ENCODE measurements around the gene OGFR.

Gene OGFR

DNA sequence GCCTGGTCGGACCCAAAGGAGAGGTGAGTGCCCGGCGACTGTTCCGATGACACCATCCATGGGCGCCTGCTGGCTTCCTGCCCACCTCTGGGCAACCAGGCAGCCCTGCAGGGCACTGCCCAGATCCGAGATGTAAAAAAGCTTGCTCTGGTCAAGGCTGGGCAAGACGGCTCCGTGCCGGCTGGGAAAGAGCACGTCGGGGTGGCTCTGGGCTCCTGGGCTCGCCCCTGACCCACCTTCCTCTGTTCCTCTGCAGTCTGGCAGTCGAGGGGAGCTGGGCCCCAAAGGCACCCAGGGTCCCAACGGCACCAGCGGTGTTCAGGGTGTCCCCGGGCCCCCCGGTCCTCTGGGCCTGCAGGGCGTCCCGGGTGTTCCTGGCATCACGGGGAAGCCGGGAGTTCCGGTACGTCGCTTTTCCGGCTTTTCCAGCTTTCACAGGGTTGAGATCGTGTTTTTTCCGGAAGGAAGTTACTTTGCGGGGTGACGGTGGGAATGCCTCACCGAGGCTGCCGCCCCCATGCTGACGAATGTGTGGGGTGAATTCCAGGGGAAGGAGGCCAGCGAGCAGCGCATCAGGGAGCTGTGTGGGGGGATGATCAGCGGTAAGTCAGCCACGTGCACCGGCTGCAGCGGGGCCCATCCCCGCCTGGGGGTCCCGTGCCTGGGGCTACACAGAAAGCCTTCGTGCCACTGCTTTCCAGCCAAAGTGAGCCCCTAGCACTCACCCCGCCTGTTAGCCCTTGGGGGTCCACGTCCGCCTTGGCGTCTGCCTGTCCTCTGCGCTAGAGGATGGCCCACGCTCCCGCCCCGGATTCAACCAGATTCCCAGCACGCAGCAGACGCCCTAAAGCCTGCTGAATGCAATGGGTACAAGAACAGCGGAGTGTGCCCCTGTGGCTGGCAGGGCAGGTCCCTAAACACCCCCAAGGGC is 31.6 kb downstream of the OGFR start:
- Histone ChIP-seq H3K27me3 (ENCODE audit: control insufficient read depth in 5 of 5, insufficient read depth in 4 of 5, low read length in 5 of 5) (peaks cover 4 to 22% (median 9%) of the 10 kb centered on the region in 5 donors), H3K4me3 (ENCODE audit: low read depth in 1 of 5, low read length in 5 of 5) (peak overlapping the region in 1 of 5 donors; percentile 11), H3K9ac (ENCODE audit: low read length in 5 of 5) (no peak overlapping the region), H3K9me3 (ENCODE audit: control insufficient read depth in 5 of 5, low read length in 5 of 5) (no peaks in the 10 kb centered on the region), H3K36me3 (ENCODE audit: control insufficient read depth in 5 of 5, insufficient read depth in 5 of 5, low read length in 5 of 5) (no peaks in the 10 kb centered on the region), H3K27ac (ENCODE audit: low read depth, low read length) (no peak overlapping the region), H3K4me1 (ENCODE audit: control insufficient read depth in 5 of 5, insufficient read depth in 5 of 5, low read length in 5 of 5) (peaks cover 3 to 20% (median 15%) of the 10 kb centered on the region in 5 donors)

DNA sequence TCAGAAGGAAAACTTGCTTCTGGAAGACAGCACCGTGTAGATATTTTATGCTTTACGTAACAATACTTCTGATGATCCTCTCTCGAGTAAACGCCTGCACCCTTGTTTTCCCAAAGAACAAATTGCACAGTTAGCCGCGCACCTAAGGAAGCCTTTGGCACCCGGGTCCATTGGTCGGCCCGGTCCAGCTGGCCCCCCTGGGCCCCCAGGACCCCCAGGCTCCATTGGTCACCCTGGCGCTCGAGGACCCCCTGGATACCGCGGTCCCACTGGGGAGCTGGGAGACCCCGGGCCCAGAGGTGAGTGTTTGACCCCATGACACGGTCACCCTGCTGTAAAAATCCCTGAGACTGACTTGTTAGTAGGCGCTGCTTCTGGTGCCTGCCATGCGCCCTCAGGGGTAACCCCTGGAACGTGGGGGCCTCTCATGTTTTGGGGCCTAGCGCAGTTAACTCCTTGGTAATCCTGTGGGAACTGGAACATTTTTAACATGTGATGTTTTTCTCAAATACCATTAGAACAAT is 32.4 kb downstream of the OGFR start:
- Histone ChIP-seq H3K9me3 (ENCODE audit: control insufficient read depth in 5 of 5, low read length in 5 of 5) (no peaks in the 10 kb centered on the region), H3K4me1 (ENCODE audit: control insufficient read depth in 5 of 5, insufficient read depth in 5 of 5, low read length in 5 of 5) (peaks cover 0 to 11% (median 8%) of the 10 kb centered on the region in 5 donors), H3K36me3 (ENCODE audit: control insufficient read depth in 5 of 5, insufficient read depth in 5 of 5, low read length in 5 of 5) (no peaks in the 10 kb centered on the region), H3K9ac (ENCODE audit: low read length in 5 of 5) (no peak overlapping the region), H3K4me3 (ENCODE audit: low read depth in 1 of 5, low read length in 5 of 5) (no peak overlapping the region), H3K27ac (ENCODE audit: low read depth, low read length) (no peak overlapping the region), H3K27me3 (ENCODE audit: control insufficient read depth in 5 of 5, insufficient read depth in 4 of 5, low read length in 5 of 5) (peaks cover 4 to 22% (median 9%) of the 10 kb centered on the region in 5 donors)

DNA sequence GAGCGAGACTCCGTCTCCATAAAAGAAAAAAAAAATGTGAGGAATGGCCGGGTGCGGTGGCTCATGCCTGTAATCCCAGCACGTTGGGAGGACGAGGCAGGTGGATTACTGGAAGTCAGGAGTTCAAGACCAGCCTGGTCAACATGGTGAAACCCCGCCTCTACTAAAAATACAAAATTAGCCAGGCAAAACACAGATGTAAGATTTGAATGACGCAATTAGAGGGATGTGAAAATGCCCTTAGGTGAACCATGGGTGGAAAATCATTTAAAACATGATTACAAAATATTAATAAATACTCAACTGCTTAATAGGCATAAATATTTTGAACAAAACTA is 33.1 kb downstream of the OGFR start:
- no peak overlapping the region for H3K4me3 ChIP-seq (ENCODE audit: low read depth in 1 of 5, low read length in 5 of 5)
- no peak overlapping the region for H3K9ac ChIP-seq (ENCODE audit: low read length in 5 of 5)
- H3K27me3 ChIP-seq (ENCODE audit: control insufficient read depth in 5 of 5, insufficient read depth in 4 of 5, low read length in 5 of 5): peaks cover 4 to 22% (median 9%) of the 10 kb centered on the region in 5 donors
- H3K27ac ChIP-seq (ENCODE audit: low read depth, low read length): no peak overlapping the region
- H3K9me3 ChIP-seq (ENCODE audit: control insufficient read depth in 5 of 5, low read length in 5 of 5): no peaks in the 10 kb centered on the region
- H3K36me3 ChIP-seq (ENCODE audit: control insufficient read depth in 5 of 5, insufficient read depth in 5 of 5, low read length in 5 of 5): no peaks in the 10 kb centered on the region
- peaks cover 0 to 4% (median 4%) of the 10 kb centered on the region in 5 donors for H3K4me1 ChIP-seq (ENCODE audit: control insufficient read depth in 5 of 5, insufficient read depth in 5 of 5, low read length in 5 of 5)

DNA sequence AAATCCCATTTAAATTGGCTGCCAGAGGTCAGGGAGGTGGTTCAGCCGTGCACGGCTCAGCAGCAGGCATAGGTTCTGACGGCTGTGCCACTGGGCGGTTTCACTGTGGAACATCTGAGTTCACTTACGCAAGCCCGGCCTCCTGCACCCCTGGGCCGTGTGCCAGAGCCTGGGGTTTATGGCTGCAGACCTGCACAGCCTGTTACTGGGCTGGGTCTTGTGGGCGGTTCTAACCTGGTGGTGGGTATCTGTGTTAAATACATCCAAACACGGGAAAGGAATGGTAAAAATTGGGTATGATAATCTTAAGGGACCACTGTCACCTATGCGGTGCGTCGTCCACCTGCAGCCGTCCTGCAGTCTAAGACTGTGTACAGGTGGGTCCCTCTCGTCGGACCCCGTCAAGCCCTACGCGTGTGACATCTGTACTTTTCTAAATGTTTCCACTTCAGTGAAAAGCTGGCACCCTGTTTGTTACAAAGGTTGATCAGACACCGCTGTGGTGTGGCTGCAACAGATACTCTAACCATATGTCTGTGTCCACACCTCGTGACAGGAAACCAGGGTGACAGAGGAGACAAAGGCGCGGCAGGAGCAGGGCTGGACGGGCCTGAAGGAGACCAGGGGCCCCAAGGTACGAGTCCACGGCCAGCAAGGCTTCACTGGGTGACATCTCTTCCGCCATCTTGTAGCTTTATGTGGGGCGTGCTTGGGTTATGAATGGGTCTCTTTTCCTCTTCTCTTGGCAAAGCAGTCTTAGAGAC is 33.7 kb downstream of the OGFR start:
- H3K9ac ChIP-seq (ENCODE audit: low read length in 5 of 5): no peak overlapping the region
- no peaks in the 10 kb centered on the region for H3K36me3 ChIP-seq (ENCODE audit: control insufficient read depth in 5 of 5, insufficient read depth in 5 of 5, low read length in 5 of 5)

DNA sequence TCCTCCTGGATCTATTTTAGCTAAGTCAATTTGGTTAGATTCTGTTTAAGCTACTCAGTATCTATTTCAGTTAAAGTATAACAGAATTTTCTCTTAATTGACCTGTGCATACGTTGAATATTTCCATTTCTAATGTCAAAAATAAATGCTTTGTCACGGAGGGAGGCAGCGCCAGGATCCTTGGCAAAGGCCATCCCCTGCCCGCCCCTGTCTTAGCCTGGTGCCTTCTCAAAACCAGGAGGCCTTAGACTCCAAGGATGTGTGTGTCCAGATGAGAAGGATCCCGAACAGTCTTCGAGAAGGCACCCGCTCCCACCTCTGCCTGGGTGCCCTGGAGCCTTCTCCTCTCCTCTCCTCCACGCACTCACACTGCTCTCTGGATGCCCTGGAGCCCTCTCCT is 34.6 kb downstream of the OGFR start:
- H3K9ac ChIP-seq (ENCODE audit: low read length in 5 of 5): no peak overlapping the region
- no peak overlapping the region for H3K4me3 ChIP-seq (ENCODE audit: low read depth in 1 of 5, low read length in 5 of 5)
- peaks cover 0 to 4% (median 0%) of the 10 kb centered on the region in 5 donors for H3K4me1 ChIP-seq (ENCODE audit: control insufficient read depth in 5 of 5, insufficient read depth in 5 of 5, low read length in 5 of 5)
- H3K9me3 ChIP-seq (ENCODE audit: control insufficient read depth in 5 of 5, low read length in 5 of 5): peaks cover 0 to 4% (median 0%) of the 10 kb centered on the region in 5 donors
- peaks cover 4 to 22% (median 9%) of the 10 kb centered on the region in 5 donors for H3K27me3 ChIP-seq (ENCODE audit: control insufficient read depth in 5 of 5, insufficient read depth in 4 of 5, low read length in 5 of 5)
- H3K36me3 ChIP-seq (ENCODE audit: control insufficient read depth in 5 of 5, insufficient read depth in 5 of 5, low read length in 5 of 5): no peaks in the 10 kb centered on the region
- H3K27ac ChIP-seq (ENCODE audit: low read depth, low read length): no peak overlapping the region

More for the DNA sequence above, 33.7 kb downstream of the OGFR start:
- Histone ChIP-seq H3K9me3 (ENCODE audit: control insufficient read depth in 5 of 5, low read length in 5 of 5) (no peaks in the 10 kb centered on the region), H3K4me1 (ENCODE audit: control insufficient read depth in 5 of 5, insufficient read depth in 5 of 5, low read length in 5 of 5) (peaks cover 0 to 4% (median 0%) of the 10 kb centered on the region in 5 donors), H3K27me3 (ENCODE audit: control insufficient read depth in 5 of 5, insufficient read depth in 4 of 5, low read length in 5 of 5) (peaks cover 4 to 22% (median 9%) of the 10 kb centered on the region in 5 donors), H3K4me3 (ENCODE audit: low read depth in 1 of 5, low read length in 5 of 5) (no peak overlapping the region), H3K27ac (ENCODE audit: low read depth, low read length) (no peak overlapping the region)

DNA sequence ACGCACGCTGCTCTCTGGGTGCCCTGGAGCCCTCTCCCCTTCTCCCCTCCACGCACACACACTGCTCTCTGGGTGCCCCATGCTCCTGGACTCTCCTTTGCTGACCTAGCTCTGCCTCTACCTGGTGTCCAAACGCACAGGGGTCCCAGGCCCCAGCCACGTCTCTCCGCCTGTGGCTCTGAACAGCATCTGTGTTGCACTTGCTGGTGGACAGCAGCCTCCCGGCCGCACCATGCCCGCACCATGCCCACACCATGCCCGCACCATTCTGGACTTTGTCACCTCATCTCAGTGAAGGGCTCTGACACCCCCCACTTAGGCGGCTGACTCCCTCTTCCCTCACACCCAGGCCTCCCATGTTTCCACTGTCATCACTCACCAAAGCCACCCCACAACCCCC is 35.2 kb downstream of the OGFR start:
- H3K27me3 ChIP-seq (ENCODE audit: control insufficient read depth in 5 of 5, insufficient read depth in 4 of 5, low read length in 5 of 5): peaks cover 4 to 22% (median 9%) of the 10 kb centered on the region in 5 donors
- no peak overlapping the region for H3K4me3 ChIP-seq (ENCODE audit: low read depth in 1 of 5, low read length in 5 of 5)
- no peak overlapping the region for H3K27ac ChIP-seq (ENCODE audit: low read depth, low read length)
- no peaks in the 10 kb centered on the region for H3K36me3 ChIP-seq (ENCODE audit: control insufficient read depth in 5 of 5, insufficient read depth in 5 of 5, low read length in 5 of 5)
- H3K4me1 ChIP-seq (ENCODE audit: control insufficient read depth in 5 of 5, insufficient read depth in 5 of 5, low read length in 5 of 5): peaks cover 0 to 4% (median 0%) of the 10 kb centered on the region in 5 donors
- H3K9me3 ChIP-seq (ENCODE audit: control insufficient read depth in 5 of 5, low read length in 5 of 5): peaks cover 0 to 4% (median 0%) of the 10 kb centered on the region in 5 donors
- H3K9ac ChIP-seq (ENCODE audit: low read length in 5 of 5): no peak overlapping the region

DNA sequence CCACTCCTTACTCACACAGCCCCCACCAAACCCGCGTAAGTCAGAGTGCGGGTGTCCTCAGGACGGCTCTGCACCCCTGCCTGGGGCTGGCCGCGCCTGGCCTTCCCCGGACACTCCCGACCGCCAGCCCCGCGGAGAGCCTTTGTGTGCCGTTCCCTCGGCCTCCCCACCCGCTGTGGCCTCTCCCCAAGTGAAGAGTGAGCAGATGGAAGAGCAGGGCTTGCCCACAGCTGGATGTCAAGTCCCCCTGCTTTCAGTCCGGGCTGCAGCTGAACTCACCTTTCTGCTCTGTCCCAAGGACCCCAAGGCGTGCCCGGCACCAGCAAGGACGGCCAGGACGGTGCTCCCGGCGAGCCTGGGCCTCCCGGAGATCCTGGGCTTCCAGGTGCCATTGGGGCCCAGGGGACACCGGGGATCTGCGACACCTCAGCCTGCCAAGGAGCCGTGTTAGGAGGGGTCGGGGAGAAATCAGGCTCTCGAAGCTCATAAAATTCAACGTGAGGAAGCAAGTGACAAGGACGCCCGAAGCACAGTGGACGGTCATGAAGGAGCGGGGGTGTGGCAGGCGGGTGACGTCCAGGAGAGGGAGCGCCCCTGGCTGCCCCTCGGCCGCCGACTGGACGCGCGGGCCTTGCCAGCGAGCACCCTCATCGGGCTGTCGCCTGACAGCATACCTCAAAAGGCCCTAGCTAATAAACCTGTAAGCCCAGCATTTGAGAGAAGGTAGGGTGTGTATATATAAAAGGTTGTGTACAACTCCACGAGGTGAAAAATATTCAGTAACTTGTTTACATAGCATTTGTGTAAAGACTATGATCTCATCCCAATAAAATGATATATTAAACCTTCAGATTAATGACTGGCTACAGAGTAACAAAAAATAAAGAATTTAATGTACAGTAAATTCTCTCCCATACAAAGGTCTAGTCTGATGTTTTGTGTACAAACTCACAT is 35.9 kb downstream of the OGFR start:
- Histone ChIP-seq H3K9me3 (ENCODE audit: control insufficient read depth in 5 of 5, low read length in 5 of 5) (peaks cover 0 to 4% (median 0%) of the 10 kb centered on the region in 5 donors), H3K4me3 (ENCODE audit: low read depth in 1 of 5, low read length in 5 of 5) (no peak overlapping the region), H3K4me1 (ENCODE audit: control insufficient read depth in 5 of 5, insufficient read depth in 5 of 5, low read length in 5 of 5) (peaks cover 0 to 4% (median 0%) of the 10 kb centered on the region in 5 donors), H3K36me3 (ENCODE audit: control insufficient read depth in 5 of 5, insufficient read depth in 5 of 5, low read length in 5 of 5) (peaks cover 0 to 1% (median 0%) of the 10 kb centered on the region in 5 donors), H3K9ac (ENCODE audit: low read length in 5 of 5) (no peak overlapping the region), H3K27me3 (ENCODE audit: control insufficient read depth in 5 of 5, insufficient read depth in 4 of 5, low read length in 5 of 5) (peaks cover 4 to 20% (median 9%) of the 10 kb centered on the region in 5 donors), H3K27ac (ENCODE audit: low read depth, low read length) (no peak overlapping the region)

DNA sequence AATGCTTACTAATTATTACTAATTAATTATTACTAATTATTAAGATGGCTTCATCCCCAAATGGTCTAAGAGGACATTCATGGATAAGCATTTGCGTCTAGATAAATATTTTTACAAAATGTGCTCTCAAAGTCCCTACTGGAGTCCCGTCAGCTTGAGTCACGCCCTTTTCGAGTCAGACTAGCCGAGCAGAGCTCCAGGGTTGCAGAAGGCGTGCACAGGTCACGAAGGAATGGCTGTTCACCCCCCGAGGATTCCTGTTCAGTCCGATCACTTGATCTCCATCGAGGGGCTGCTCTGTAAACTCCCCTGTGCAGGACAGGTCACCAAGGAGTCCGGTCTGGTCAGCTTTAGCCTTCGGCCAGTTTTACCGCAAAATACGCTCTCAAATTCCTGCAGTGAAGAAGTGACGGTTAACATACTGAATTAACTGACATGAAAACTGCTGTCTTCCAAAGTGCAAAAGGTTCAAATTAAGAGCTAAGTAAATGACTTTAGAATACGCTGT is 37.1 kb downstream of the OGFR start:
- H3K9me3 ChIP-seq (ENCODE audit: control insufficient read depth in 5 of 5, low read length in 5 of 5): peaks cover 0 to 4% (median 0%) of the 10 kb centered on the region in 5 donors
- H3K36me3 ChIP-seq (ENCODE audit: control insufficient read depth in 5 of 5, insufficient read depth in 5 of 5, low read length in 5 of 5): peaks cover 0 to 5% (median 2%) of the 10 kb centered on the region in 5 donors
- no peak overlapping the region for H3K4me3 ChIP-seq (ENCODE audit: low read depth in 1 of 5, low read length in 5 of 5)
- H3K4me1 ChIP-seq (ENCODE audit: control insufficient read depth in 5 of 5, insufficient read depth in 5 of 5, low read length in 5 of 5): no peaks in the 10 kb centered on the region
- H3K27ac ChIP-seq (ENCODE audit: low read depth, low read length): no peak overlapping the region
- no peak overlapping the region for H3K9ac ChIP-seq (ENCODE audit: low read length in 5 of 5)
- peaks cover under 1 to 11% (median 4%) of the 10 kb centered on the region in 5 donors for H3K27me3 ChIP-seq (ENCODE audit: control insufficient read depth in 5 of 5, insufficient read depth in 4 of 5, low read length in 5 of 5)

DNA sequence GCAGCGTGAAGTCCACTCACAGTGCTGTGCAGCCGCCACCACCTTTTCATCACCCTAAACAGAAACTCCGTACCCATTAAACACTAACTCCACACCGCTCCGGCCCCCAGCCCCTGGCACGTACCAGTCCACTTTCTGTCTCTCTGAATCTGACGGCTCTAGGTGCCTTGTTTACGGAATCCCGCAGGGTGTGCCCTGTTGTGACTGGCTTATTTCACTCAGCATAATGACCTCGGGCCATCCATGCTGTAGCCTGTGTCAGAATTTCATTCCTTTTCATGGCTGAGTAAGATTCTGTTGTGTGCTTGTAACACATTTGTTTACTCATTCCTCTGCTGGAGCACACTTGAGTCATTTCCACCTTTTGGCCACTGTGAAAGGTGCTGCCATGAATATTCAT is 39.0 kb downstream of the OGFR start:
- Histone ChIP-seq H3K9me3 (ENCODE audit: control insufficient read depth in 5 of 5, low read length in 5 of 5) (peaks cover 0 to 4% (median 0%) of the 10 kb centered on the region in 5 donors), H3K27ac (ENCODE audit: low read depth, low read length) (no peak overlapping the region), H3K9ac (ENCODE audit: low read length in 5 of 5) (no peak overlapping the region), H3K27me3 (ENCODE audit: control insufficient read depth in 5 of 5, insufficient read depth in 4 of 5, low read length in 5 of 5) (peaks cover 0 to 6% (median 4%) of the 10 kb centered on the region in 5 donors), H3K4me3 (ENCODE audit: low read depth in 1 of 5, low read length in 5 of 5) (no peak overlapping the region), H3K4me1 (ENCODE audit: control insufficient read depth in 5 of 5, insufficient read depth in 5 of 5, low read length in 5 of 5) (no peaks in the 10 kb centered on the region), H3K36me3 (ENCODE audit: control insufficient read depth in 5 of 5, insufficient read depth in 5 of 5, low read length in 5 of 5) (peaks cover 0 to 5% (median 2%) of the 10 kb centered on the region in 5 donors)

Data from subcutaneous abdominal adipose tissue (tissue), 5 donors.